HG03565 (cell line): ENCODE results near the gene ITPA.

ENCODE experiments used
- ATAC-seq: cut with Tn5 transposase; IDR thresholded peaks from one replicate; pipeline ENCODE4 v1.9.1; 2021; ENCODE audit warnings: mild to moderate bottlenecking, moderate library complexity; ENCODE audit not compliant: unreplicated experiment

The ITPA gene

GRCh38 chr20:3209257-3209945 is at the start of gene ITPA:
ITPA (plus strand) TSS chr20:3209498; CDS start chr20:3209552, 54 bp downstream.
- no peak for ATAC-seq

- ATAC-seq = no peak
Observed at GRCh38 chr20:3160418-3160817, 48.9 kb upstream of the ITPA start.

- ATAC-seq = no peak
Observed at GRCh38 chr20:3161316-3162079, 47.8 kb upstream of the ITPA start.

GRCh38 chr20:3162080-3162611 is 47.2 kb upstream of the ITPA start:
- no peak for ATAC-seq

- ATAC-seq = no peak
Observed at GRCh38 chr20:3163099-3164042, 45.9 kb upstream of the ITPA start.

GRCh38 chr20:3164043-3164762 is 45.1 kb upstream of the ITPA start:
- ATAC-seq = no peak

GRCh38 chr20:3164763-3165410 is 44.4 kb upstream of the ITPA start:
- ATAC-seq = no peak

GRCh38 chr20:3165473-3166337 is 43.6 kb upstream of the ITPA start:
- ATAC-seq = no peak

- ATAC-seq = no peak
Observed at GRCh38 chr20:3166338-3166912, 42.9 kb upstream of the ITPA start.

GRCh38 chr20:3166913-3167342 is 42.4 kb upstream of the ITPA start:
- no peak for ATAC-seq

- no peak for ATAC-seq
Observed at GRCh38 chr20:3167738-3168078, 41.6 kb upstream of the ITPA start.

- no peak for ATAC-seq
Observed at GRCh38 chr20:3168079-3168828, 41.0 kb upstream of the ITPA start.

- no peak for ATAC-seq
Observed at GRCh38 chr20:3168829-3169590, 40.3 kb upstream of the ITPA start.

GRCh38 chr20:3171391-3172125 is 37.7 kb upstream of the ITPA start:
- no peak for ATAC-seq

GRCh38 chr20:3172126-3172932 is 37.0 kb upstream of the ITPA start:
- no peak for ATAC-seq
